GM21717 (cell line): ENCODE data around the gene SLC6A3.

ENCODE experiments used
- ATAC-seq: cut with Tn5 transposase; IDR thresholded peaks from one replicate; pipeline ENCODE4 v1.9.1; 2021; ENCODE audit warnings: mild to moderate bottlenecking, moderate library complexity; ENCODE audit not compliant: unreplicated experiment

The SLC6A3 gene

DNA sequence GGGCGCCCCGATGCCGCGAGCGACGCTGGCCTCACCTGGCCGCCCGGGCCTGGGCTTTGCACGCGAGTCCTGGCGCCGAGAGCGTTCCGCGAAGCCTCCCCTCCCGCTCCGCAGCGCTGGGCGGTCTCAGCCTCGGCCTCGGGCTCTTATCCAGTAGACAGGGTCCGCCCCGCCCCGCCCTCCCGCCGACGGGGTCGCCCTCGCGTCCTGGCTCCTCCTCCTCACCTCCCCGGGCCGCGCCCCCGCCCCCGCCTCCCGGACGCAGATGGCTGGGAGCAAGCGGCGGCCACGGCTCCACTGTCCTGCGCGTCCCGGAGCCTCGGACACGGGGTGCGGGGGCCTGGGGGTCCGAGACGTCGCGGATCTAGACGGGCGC, at the start of gene SLC6A3:
Gene SLC6A3 (minus strand): TSS at position 128 of the 376 bp plus-strand sequence. CDS start 2,243 bp downstream, outside the sequence.
- ATAC-seq: no peak

DNA sequence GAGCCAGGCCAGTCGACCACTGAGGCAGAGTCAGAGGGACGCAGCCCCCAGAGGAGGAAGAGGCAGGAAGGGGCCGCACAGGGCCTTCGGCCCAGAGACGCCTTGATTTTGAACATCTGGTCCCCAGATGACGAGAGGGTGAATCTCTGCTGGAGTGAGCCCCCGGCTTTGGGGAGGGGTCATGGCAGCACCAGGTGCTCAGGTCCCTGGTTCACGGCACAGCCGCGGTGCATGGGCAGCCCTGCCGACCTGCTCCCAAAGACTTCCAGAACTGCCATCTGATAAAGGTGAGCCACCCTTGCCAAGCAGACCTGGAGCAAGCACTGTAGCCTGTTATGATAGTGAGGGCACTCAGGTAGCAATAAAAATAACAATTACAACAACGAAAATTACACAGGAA, 48.7 kb upstream of the SLC6A3 start:
- no peak for ATAC-seq

DNA sequence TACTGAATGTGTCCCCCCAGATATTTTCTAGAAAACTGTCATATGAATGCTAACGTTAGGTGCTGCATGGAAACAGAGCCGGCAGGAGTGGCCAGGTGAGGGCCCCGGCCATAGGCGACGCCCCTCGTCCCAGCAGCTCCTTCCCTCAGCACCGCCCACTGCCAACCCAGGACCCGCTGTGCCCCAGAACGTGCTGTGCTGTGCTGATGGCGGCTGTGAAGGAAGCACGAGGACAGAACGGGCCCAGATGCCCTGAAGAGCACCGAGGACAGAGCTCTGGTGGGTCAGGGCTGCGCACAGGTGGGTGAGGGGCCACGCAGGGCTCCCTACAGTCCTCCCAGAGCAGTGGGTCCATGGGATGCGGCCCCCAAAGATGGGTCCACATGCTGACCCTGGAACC, 48.2 kb upstream of the SLC6A3 start:
- ATAC-seq: no peak

DNA sequence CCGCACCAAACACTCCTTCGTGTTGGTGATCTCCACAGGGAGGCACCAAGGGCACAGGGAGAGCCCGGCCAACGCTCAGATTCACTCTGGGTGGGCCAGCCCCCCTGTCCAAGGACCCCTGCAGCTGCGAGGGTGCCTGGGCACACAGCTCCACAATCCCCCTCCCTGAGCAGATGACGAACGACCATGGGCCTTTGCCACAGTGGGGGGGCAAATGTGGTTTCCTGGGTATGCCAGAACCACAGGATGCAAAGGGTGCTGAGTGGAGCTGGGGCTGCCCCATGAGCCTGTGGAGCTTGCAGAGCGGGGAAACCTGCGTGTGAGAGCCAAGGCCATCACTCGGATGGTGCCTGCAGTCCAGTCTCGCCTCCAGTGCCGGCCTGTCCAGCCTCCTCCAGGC, 47.5 kb upstream of the SLC6A3 start:
- no peak for ATAC-seq

DNA sequence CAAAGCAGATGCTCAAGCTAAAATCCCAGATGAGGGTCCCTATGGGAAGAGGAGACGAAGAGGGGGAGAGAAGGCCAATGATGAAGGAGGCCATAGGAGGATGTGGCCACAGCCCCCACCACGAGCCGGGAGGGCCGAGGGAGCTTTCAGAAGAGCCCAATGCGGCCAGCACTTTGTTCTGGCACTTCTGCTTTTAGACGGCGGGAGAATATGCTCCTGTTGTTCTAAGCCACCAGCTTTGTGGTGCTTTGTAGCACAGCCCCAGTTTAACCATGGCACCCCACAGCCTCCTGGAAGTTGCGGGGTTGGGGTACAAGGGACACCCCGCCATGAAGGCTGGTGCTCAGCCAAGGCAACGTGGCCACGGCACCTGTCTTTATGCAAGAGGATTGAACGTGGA, 45.1 kb upstream of the SLC6A3 start:
- ATAC-seq: no peak

DNA sequence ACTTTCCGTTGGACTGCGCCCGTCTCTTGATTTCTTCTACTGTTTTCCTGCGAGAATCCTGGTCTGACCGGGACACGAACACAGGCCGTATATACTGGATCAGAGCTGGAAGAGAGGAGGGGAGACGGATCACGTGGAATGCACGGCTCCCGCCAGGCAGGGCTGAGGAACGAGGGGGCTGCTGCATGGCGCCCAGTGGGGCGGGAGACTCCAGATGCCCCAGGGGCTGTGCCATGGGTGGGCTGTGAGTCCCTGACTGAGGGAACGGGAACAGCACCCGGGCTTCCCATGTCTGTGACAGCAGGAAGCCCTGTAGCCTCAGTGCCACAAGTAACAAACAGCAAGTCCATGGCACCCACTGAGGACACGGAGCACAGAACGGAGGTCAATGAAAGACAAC, 44.5 kb upstream of the SLC6A3 start:
- no peak for ATAC-seq

- peak; percentile 64 for ATAC-seq
Observed at GRCh38 chr5:1488882-1489680, 43.8 kb upstream of the SLC6A3 start.

DNA sequence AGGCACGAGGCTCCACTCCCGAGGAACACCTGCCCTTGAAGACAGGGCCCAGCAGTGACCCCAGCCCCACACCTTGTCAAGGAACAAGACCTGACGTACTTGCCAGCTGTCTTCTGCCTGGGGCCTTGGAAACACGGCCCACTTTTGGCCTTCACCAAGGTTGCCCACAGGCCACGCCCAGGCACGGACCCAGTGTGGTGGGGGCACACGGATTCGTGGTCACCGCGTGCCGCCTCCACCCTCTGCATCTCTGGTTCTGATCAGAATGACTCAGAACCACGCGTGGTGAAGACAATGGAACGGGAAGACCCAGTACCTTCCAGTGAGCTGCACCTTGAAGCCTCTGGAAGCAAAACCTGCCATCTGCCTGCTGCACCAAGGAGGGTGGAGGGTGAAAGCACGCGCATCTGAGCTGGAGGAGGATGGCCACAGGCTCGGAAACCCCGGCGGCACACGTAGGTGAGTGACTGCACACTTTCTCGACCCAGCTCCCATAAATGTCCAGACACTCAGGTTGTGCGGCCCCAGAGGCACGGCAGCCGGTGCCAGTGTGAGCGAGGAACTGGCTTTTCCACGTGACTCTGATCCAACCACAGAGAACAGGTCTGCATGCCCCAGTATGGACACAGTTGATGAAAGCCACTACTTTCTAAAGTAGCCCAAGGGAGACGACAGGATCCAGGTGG, 42.0 kb upstream of the SLC6A3 start:
- no peak for ATAC-seq

DNA sequence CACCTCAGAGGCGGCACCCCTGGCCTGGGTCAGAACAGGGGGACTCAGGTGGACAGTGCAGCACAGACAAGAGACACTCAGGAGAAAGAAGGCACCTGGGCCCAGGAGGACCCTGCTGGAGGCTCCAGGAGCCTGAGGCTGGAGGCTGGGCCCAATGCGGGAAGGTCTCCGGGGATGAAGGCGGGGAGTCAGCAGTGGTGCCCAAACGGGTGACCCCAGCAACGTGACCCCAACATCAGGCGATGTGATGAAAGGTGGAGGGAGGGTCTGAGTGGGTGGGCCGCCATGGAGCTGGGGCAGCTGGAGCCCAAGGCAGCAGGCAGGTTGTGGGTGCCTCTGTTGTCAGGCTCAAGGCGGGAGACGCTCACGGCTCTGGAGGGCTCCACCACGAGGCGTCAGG, 41.0 kb upstream of the SLC6A3 start:
- no peak for ATAC-seq

- ATAC-seq: no peak
Observed at GRCh38 chr5:1485579-1486118, 40.4 kb upstream of the SLC6A3 start.

DNA sequence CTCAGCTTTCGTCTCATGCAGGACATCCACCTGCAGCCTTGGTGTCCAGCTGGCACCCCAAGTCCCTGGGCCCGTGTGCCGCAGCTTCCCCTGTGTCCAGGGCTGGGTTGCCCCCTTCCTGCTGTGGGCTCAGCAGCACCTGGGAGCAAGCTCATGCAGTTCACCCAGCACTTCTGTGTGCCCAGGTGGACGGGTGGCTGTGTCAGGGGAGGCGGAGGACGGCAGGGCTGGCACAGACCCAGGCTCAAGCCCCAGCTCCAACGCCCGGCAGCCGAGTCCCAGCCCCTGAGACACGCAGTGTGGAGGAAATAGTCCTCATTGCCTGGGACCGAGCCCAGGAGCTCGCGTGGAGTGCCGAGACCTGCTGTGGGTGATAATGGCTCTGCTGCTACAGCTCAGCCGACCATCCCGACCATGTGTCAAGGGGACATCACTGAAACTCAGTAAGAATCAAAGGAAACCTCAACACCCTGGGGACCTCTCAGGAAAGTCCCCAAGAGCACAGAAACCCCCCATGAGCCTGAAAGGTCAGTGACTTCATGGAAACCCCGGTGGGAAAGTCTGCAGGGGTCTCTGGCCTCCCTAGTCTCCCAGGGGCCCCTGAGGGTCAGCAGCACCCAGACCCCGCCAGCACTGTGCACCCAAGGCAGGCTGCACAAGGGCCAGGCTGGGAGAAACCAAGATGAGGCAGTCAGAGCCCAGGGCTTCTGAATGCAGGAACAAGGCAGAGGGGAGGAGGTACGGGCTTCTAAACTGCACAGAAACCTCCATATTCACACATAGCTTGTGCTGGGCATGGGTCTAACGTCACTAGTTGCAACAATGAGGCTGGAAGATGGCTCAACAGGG, 39.7 kb upstream of the SLC6A3 start:
- ATAC-seq: peak; percentile 36

- no peak for ATAC-seq
Observed at GRCh38 chr5:1483856-1484729, 38.9 kb upstream of the SLC6A3 start.

- ATAC-seq: no peak
Observed at GRCh38 chr5:1483064-1483463, 37.8 kb upstream of the SLC6A3 start.

DNA sequence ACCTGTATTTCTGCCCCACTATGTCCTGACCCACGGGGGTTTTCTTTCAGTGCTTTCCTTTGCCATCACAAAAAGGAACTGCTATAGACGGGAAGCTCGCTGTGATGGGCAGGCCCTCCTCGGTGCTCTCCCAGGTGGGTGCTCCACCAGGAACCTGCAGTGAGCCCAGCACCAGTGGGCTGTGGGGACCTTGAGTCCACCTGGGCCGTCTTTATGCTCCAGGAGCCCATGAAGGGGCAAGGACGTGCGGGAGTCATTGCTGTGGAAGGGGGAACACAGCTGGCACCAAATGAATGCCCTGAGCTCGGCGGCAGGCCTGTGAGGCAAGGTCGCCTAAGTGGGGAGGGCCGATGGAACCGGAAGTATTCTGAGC, 36.7 kb upstream of the SLC6A3 start:
- ATAC-seq: no peak

DNA sequence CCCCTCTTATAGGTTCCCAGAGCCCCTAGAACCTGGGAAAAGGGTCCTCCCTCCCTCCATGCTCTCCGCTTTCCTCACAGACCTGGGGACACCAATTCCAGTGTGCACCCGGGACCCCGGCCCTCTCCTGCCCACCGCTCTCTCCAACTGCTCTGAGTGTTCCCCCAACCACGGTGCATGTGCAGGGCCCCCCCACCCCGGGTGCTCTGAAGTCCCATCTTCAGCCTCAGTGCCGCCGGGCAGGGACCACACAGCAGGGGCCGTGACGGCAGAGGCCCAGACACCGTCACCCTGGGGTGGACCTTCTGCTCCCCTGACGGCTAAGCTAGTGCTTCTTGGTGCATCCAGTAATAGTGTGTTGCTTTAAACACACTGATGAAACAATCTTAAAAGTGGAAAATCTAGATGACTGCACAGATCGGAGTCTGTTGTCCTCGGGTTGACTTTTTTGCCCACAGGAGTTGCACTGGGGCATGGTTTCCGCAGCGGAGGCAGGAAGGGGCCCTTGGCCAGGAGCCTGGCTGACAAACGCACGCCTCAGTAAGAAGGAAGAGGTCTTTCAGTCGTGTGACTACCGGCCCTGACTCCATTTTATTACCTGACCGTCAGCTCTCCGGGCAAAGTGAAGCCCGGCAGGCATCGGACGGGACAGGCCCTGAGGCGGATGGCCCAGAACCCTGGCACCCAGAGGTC, 36.2 kb upstream of the SLC6A3 start:
- ATAC-seq: no peak

- ATAC-seq: no peak
Observed at GRCh38 chr5:1480806-1481205, 35.6 kb upstream of the SLC6A3 start.

- ATAC-seq: no peak
Observed at GRCh38 chr5:1480217-1480616, 35.0 kb upstream of the SLC6A3 start.

- ATAC-seq: no peak
Observed at GRCh38 chr5:1479581-1480188, 34.4 kb upstream of the SLC6A3 start.

DNA sequence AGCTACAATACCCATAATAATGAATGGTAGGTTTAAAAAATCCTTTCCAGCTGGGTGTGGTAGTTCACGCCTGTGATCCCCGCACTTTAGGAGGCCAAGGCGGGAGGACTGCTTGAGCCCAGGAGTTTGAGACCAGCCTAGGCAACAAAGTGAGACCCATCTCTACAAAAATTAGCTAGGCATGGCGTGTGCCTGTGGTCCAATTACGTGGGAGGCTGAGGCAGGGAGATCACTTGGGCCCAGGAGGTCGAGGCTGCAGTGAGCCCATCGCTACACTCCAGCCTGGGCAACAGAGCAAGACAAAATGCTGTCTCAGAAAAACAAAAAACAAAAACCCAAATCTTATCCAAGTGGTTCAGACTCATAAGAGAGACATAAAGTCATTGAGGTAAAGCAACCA, 33.8 kb upstream of the SLC6A3 start:
- ATAC-seq: no peak
